K562 (cell line): Measurements from ENCODE around the gene CCL27. TPM values are rescaled to one million over a fixed set of nuclear protein-coding genes. Genes with fewer than 3 reads are reported as not detected.

Experiments
- ARID3B ChIP-seq: fragments of 250-450 bp; sonication (Bioruptor Pico); IDR thresholded peaks from 2 replicates; pipeline ENCODE4 v1.4.0; 2020; ENCODE audit warnings: borderline replicate concordance
- CSDE1 ChIP-seq, 2 experiments: fragments of 450-650 bp; IDR thresholded peaks; 2 replicates each; pipeline ENCODE4 v1.6.1; 2016; ENCODE audit warnings: mild to moderate bottlenecking in 1 of 2
- ELF1 ChIP-seq: fragments of 200-800 bp; sonication (Bioruptor generic); IDR thresholded peaks from 2 replicates; pipeline ENCODE4 v1.6.1; 2016; ENCODE audit warnings: missing genetic modification characterization, missing compliant biosample characterization
- ILF3 ChIP-seq: fragments of 450-650 bp; IDR thresholded peaks from 2 replicates; pipeline ENCODE4 v1.6.1; 2018; ENCODE audit warnings: antibody characterized with exemption, mild to moderate bottlenecking, moderate library complexity, borderline replicate concordance
- MCM3 ChIP-seq: fragments of 450-650 bp; IDR thresholded peaks from 2 replicates; pipeline ENCODE4 v1.6.1; 2016
- PCBP2 ChIP-seq: fragments of 200-400 bp; formaldehyde crosslinking; IDR thresholded peaks from 2 replicates; pipeline ENCODE4 v1.6.1; 2018; ENCODE audit warnings: low read length, low read depth, mild to moderate bottlenecking, moderate library complexity; ENCODE audit not compliant: poor library complexity, severe bottlenecking
- POLR2G ChIP-seq: fragments of 200-400 bp; formaldehyde crosslinking; IDR thresholded peaks from 2 replicates; pipeline ENCODE4 v1.6.1; 2017; ENCODE audit warnings: low read depth, mild to moderate bottlenecking, antibody characterized with exemption, low read length, moderate library complexity
- RERE ChIP-seq: sonication (generic); formaldehyde crosslinking; IDR thresholded peaks from 2 replicates; pipeline ENCODE4 v1.8.0; 2023; ENCODE audit warnings: missing genetic modification reagents, mild to moderate bottlenecking, borderline replicate concordance
- THAP7 ChIP-seq: fragments of 250-450 bp; sonication (Bioruptor Pico); IDR thresholded peaks from 2 replicates; pipeline ENCODE4 v1.5.0; 2021
- TOE1 ChIP-seq, 2 experiments: fragments of 450-650 bp in 1 of 2; sonication (generic) in 1 of 2; formaldehyde crosslinking in 1 of 2; IDR thresholded peaks; 2 replicates each; pipeline versions ENCODE4 v1.7.1 to v1.8.0; 2016 to 2022; ENCODE audit warnings: borderline replicate concordance in 2 of 2, mild to moderate bottlenecking in 2 of 2, antibody characterized with exemption in 1 of 2, inconsistent platforms in 1 of 2, low read depth in 1 of 2, missing genetic modification reagents in 1 of 2, moderate library complexity in 1 of 2
- TRIM24 ChIP-seq, 2 experiments: fragments of 450-650 bp; IDR thresholded peaks; 2 replicates each; pipeline ENCODE4 v1.6.1; 2016
- ZC3H8 ChIP-seq: fragments of 450-650 bp; IDR thresholded peaks from 2 replicates; pipeline ENCODE4 v1.6.1; 2017
- ZNF277 ChIP-seq: fragments of 250-450 bp; sonication (Bioruptor Pico); IDR thresholded peaks from 2 replicates; pipeline ENCODE4 v1.8.0; 2022; ENCODE audit warnings: inconsistent platforms, mild to moderate bottlenecking, moderate library complexity, borderline replicate concordance
- ZNF551 ChIP-seq: fragments of 250-450 bp; sonication (Bioruptor Pico); IDR thresholded peaks from 2 replicates; pipeline ENCODE4 v1.5.0; 2021; ENCODE audit warnings: mild to moderate bottlenecking, moderate library complexity
- ZNF584 ChIP-seq: fragments of 200-800 bp; sonication (Bioruptor generic); IDR thresholded peaks from 2 replicates; pipeline ENCODE4 v1.6.1; 2016; ENCODE audit warnings: low read depth, mild to moderate bottlenecking, missing genetic modification characterization, missing compliant biosample characterization
- ZNF717 ChIP-seq: fragments of 250-450 bp; sonication (Bioruptor Pico); IDR thresholded peaks from 2 replicates; pipeline ENCODE4 v1.5.0; 2021
- polyA plus RNA-seq, 8 experiments: library from polyadenylated mRNA; depleted of rRNA in 4 of 8; stranded (reverse) in 5 of 8; unstranded in 3 of 8; fragments of >200 nt; fragmentation: Nextera tagmentation in 2 of 8; fragmentation: Illumina TruSeq in 1 of 8; extraction: Ambion mirVana in 2 of 8; extraction: Trizol in 1 of 8; gene quantifications; 2 replicates each; pipeline versions ENCODE4 v1.2.1 to v1.2.3, GENCODE V29; 2011 to 2014; ENCODE audit warnings: inconsistent platforms in 1 of 8, missing spikeins in 1 of 8
- total RNA-seq, 7 experiments: library from RNA; depleted of rRNA in 6 of 7; stranded (reverse); fragments of >200 nt in 6 of 7; fragmentation: Illumina TruSeq in 2 of 7; extraction: Trizol in 2 of 7; gene quantifications; 2 replicates each; pipeline versions ENCODE4 v1.2.1 to v1.2.3, GENCODE V29; 2011 to 2021; ENCODE audit warnings: low replicate concordance in 1 of 7

The CCL27 gene
- total and polyA plus RNA-seq, 9 of the 15 experiments (the other 6 are each of a cell fraction or from before 2014, with no cell fraction given), result 0.10 to 0.53 (median 0.27) TPM; not detected in 5

GRCh38 chr9:34646211-34647083 lies 16.0 kb downstream of the CCL27 start, which contains the start of gene GALT (continued):
- TF ChIP-seq RERE (CRISPR knock-in tag), result no peak
- TF ChIP-seq ELF1, result no peak
- peak; percentile 93 for TF ChIP-seq TOE1 (IDR thresholded peaks at IDR 0.05; ENCODE audit: borderline replicate concordance)
- TF ChIP-seq TOE1 (CRISPR knock-in tag; IDR thresholded peaks at IDR 0.05; ENCODE audit: borderline replicate concordance, low read depth), result no peak
- TF ChIP-seq ZC3H8, result no peak
- TF ChIP-seq MCM3, result no peak
- no peak for TF ChIP-seq ZNF584 (CRISPR knock-in tag)
- no peak for TF ChIP-seq PCBP2
- no peak for TF ChIP-seq ZNF277 (CRISPR knock-in tag)
- TF ChIP-seq POLR2G, result peak; percentile 81
- no peak for TF ChIP-seq ILF3
- TF ChIP-seq ZNF717 (CRISPR knock-in tag), result no peak
- no peak for TF ChIP-seq TRIM24 (IDR thresholded peaks at IDR 0.05)
- TF ChIP-seq ARID3B (CRISPR knock-in tag), result no peak
- no peak for TF ChIP-seq CSDE1 (IDR thresholded peaks at IDR 0.05)
- no peak for TF ChIP-seq THAP7 (CRISPR knock-in tag)
- TF ChIP-seq ZNF551, result no peak
